Measurements from ENCODE around the gene KLK3.

The KLK3 gene

GRCh38 chr19:50875795-50876422, 21.2 kb downstream of the KLK3 start:
- TF ChIP-seq CTCF (IDR thresholded peaks at IDR 0.05), result no peak

- no peak for TF ChIP-seq CTCF (IDR thresholded peaks at IDR 0.05)
Observed at GRCh38 chr19:50876456-50876855, 21.7 kb downstream of the KLK3 start.

GRCh38 chr19:50877338-50877737, 22.6 kb downstream of the KLK3 start:
- no peak for TF ChIP-seq CTCF (IDR thresholded peaks at IDR 0.05)

GRCh38 chr19:50878851-50879250, 24.1 kb downstream of the KLK3 start:
- no peak for TF ChIP-seq CTCF (IDR thresholded peaks at IDR 0.05)

- no peak for TF ChIP-seq CTCF (IDR thresholded peaks at IDR 0.05)
Observed at GRCh38 chr19:50880241-50880640, 25.5 kb downstream of the KLK3 start.

- no peak for TF ChIP-seq CTCF (IDR thresholded peaks at IDR 0.05)
Observed at GRCh38 chr19:50882188-50882587, 27.5 kb downstream of the KLK3 start.

GRCh38 chr19:50889638-50890037, 34.9 kb downstream of the KLK3 start:
- TF ChIP-seq CTCF (IDR thresholded peaks at IDR 0.05), result no peak
